ENCODE data around the gene HEPN1.

The HEPN1 gene

DNA sequence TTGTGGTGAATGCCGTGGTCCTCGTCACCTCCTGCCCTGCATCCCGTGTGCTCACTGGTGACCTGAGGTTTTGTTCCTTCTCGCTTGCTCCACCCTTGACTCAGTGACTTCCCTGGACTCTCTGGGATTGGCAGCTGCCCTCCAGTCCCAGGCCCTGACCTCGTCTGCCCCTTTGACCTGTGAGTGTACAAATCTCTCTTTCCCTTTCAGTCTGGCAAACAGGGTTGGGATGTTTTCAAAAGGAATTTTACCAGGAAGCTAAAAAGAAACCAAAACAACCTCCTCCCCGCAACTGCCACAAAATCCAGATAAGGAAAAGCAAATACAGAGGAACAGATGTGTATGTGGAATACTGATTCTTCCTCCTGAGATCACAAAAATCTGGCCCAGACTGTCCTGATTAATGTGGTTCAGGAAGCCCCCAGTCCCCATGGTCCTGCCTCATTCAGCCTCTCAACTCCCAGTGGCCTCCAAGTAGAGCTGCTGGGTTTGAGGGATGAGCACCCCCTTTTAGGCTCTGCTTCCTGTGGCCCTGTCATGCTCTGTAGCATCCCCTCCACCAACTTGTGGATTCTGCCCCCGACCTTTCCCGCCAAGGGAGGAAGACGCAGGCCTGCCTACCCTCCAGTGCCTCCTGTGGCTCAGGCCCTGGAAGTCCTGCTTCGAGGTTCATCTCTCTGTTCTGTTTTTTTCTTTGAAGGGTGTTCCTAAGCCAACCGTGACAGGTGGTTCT, 36.5 kb upstream of the HEPN1 start:
- POLR2A ChIA-PET: interaction anchor here (0.6 kb wide), 1 partner anchor 100 kb away, joined by 3 read pairs; no protein-coding TSS in a partner anchor
- TF ChIP-seq KLF16 (tag by site-specific recombination; IDR thresholded peaks at IDR 0.05) (no peak), KLF8 (tag by site-specific recombination; IDR thresholded peaks at IDR 0.05) (no peak), ZNF140 (tag by site-specific recombination; IDR thresholded peaks at IDR 0.05) (no peak), ZNF558 (tag by site-specific recombination; IDR thresholded peaks at IDR 0.05) (no peak), EGR2 (tag by site-specific recombination; IDR thresholded peaks at IDR 0.05; ENCODE audit: low read depth) (no peak), ZNF16 (tag by site-specific recombination; IDR thresholded peaks at IDR 0.05; ENCODE audit: low read depth) (no peak), ZNF404 (tag by site-specific recombination; IDR thresholded peaks at IDR 0.05) (no peak), ZNF302 (tag by site-specific recombination; IDR thresholded peaks at IDR 0.05; ENCODE audit: low read depth) (no peak), ZNF221 (tag by site-specific recombination; IDR thresholded peaks at IDR 0.05; ENCODE audit: borderline replicate concordance) (no peak), ZFP3 (tag by site-specific recombination; IDR thresholded peaks at IDR 0.05; ENCODE audit: low read depth) (no peak), KLF1 (tag by site-specific recombination; IDR thresholded peaks at IDR 0.05) (no peak), ZNF629 (tag by site-specific recombination; IDR thresholded peaks at IDR 0.05) (no peak), ZNF707 (tag by site-specific recombination; IDR thresholded peaks at IDR 0.05) (no peak), ZNF510 (tag by site-specific recombination; IDR thresholded peaks at IDR 0.05; ENCODE audit: insufficient replicate concordance) (no peak), ZNF394 (tag by site-specific recombination; IDR thresholded peaks at IDR 0.05; ENCODE audit: borderline replicate concordance) (no peak)
- TF ChIP-seq, protein P1, sequence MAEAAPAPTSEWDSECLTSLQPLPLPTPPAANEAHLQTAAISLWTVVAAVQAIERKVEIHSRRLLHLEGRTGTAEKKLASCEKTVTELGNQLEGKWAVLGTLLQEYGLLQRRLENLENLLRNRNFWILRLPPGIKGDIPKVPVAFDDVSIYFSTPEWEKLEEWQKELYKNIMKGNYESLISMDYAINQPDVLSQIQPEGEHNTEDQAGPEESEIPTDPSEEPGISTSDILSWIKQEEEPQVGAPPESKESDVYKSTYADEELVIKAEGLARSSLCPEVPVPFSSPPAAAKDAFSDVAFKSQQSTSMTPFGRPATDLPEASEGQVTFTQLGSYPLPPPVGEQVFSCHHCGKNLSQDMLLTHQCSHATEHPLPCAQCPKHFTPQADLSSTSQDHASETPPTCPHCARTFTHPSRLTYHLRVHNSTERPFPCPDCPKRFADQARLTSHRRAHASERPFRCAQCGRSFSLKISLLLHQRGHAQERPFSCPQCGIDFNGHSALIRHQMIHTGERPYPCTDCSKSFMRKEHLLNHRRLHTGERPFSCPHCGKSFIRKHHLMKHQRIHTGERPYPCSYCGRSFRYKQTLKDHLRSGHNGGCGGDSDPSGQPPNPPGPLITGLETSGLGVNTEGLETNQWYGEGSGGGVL (tag by site-specific recombination; IDR thresholded peaks at IDR 0.05): no peak
- H3K4me3 ChIP-seq (ENCODE audit: low read depth, low read length): no peak overlapping the region
- no peaks in the 10 kb centered on the region for H3K4me1 ChIP-seq (ENCODE audit: control insufficient read depth, insufficient read depth, low read length)
- no peaks in the 10 kb centered on the region for H3K9me3 ChIP-seq (ENCODE audit: control insufficient read depth, insufficient read depth, low read depth, low read length)
- no peak overlapping the region for H3K27ac ChIP-seq (ENCODE audit: extremely low read depth, low read depth, low read length)
- H3K36me3 ChIP-seq (ENCODE audit: control insufficient read depth in 2 of 2, insufficient read depth in 1 of 2, low read length in 2 of 2): no peaks in the 10 kb centered on the region
- CTCF ChIA-PET: interaction anchor here (0.5 to 1.0 kb wide), 4 partner anchors 10 to 703 kb away, joined by 3 to 5 read pairs (median 3); no protein-coding TSS in a partner anchor

DNA sequence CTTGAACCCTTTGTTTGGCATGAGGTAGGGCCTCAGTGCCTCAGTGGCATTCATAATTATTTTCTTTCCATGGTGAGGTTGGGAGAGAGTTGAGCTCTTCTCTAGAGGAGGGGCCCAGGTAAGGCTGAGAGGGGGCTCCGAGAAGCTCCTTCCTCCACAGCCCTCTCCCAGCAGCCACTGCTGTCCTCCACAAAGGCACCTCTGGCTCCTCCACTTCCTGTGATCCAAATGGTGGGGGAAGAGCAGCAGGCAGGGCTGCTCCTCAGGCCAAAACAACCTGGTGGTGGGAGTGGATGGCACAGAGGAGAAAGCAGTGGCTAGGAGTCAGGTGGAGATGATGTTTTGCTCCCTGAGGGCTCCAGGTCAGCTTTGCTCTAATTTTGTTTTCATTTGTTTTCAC, 34.7 kb upstream of the HEPN1 start:
- Histone ChIP-seq H3K9me3 (ENCODE audit: control insufficient read depth, insufficient read depth, low read depth, low read length) (no peaks in the 10 kb centered on the region), H3K36me3 (ENCODE audit: control insufficient read depth in 2 of 2, insufficient read depth in 1 of 2, low read length in 2 of 2) (no peaks in the 10 kb centered on the region), H3K27ac (ENCODE audit: extremely low read depth, low read depth, low read length) (no peak overlapping the region), H3K4me1 (ENCODE audit: control insufficient read depth, insufficient read depth, low read length) (no peaks in the 10 kb centered on the region), H3K4me3 (ENCODE audit: low read depth, low read length) (no peak overlapping the region)
- ChIA-PET CTCF (interaction anchor here (0.9 to 1.2 kb wide), 3 partner anchors 8 to 18 kb away, joined by 3 to 5 read pairs (median 4); no protein-coding TSS in a partner anchor), POLR2A (interaction anchor here (1.4 kb wide), 1 partner anchor 8 kb away, joined by 6 read pairs; no protein-coding TSS in a partner anchor)
- TF ChIP-seq, protein P2, sequence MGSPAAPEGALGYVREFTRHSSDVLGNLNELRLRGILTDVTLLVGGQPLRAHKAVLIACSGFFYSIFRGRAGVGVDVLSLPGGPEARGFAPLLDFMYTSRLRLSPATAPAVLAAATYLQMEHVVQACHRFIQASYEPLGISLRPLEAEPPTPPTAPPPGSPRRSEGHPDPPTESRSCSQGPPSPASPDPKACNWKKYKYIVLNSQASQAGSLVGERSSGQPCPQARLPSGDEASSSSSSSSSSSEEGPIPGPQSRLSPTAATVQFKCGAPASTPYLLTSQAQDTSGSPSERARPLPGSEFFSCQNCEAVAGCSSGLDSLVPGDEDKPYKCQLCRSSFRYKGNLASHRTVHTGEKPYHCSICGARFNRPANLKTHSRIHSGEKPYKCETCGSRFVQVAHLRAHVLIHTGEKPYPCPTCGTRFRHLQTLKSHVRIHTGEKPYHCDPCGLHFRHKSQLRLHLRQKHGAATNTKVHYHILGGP (tag by site-specific recombination; IDR thresholded peaks at IDR 0.05): no peak
- TF ChIP-seq, protein P3, sequence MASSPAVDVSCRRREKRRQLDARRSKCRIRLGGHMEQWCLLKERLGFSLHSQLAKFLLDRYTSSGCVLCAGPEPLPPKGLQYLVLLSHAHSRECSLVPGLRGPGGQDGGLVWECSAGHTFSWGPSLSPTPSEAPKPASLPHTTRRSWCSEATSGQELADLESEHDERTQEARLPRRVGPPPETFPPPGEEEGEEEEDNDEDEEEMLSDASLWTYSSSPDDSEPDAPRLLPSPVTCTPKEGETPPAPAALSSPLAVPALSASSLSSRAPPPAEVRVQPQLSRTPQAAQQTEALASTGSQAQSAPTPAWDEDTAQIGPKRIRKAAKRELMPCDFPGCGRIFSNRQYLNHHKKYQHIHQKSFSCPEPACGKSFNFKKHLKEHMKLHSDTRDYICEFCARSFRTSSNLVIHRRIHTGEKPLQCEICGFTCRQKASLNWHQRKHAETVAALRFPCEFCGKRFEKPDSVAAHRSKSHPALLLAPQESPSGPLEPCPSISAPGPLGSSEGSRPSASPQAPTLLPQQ (tag by site-specific recombination; IDR thresholded peaks at IDR 0.05): no peak
- TF ChIP-seq HOXD13 (CRISPR knock-in tag; IDR thresholded peaks at IDR 0.05; ENCODE audit: borderline replicate concordance) (no peak), ZNF501 (tag by site-specific recombination; IDR thresholded peaks at IDR 0.05) (no peak), ZNF549 (tag by site-specific recombination; IDR thresholded peaks at IDR 0.05) (no peak)
- TF ChIP-seq, protein P4, sequence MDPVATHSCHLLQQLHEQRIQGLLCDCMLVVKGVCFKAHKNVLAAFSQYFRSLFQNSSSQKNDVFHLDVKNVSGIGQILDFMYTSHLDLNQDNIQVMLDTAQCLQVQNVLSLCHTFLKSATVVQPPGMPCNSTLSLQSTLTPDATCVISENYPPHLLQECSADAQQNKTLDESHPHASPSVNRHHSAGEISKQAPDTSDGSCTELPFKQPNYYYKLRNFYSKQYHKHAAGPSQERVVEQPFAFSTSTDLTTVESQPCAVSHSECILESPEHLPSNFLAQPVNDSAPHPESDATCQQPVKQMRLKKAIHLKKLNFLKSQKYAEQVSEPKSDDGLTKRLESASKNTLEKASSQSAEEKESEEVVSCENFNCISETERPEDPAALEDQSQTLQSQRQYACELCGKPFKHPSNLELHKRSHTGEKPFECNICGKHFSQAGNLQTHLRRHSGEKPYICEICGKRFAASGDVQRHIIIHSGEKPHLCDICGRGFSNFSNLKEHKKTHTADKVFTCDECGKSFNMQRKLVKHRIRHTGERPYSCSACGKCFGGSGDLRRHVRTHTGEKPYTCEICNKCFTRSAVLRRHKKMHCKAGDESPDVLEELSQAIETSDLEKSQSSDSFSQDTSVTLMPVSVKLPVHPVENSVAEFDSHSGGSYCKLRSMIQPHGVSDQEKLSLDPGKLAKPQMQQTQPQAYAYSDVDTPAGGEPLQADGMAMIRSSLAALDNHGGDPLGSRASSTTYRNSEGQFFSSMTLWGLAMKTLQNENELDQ (tag by site-specific recombination; IDR thresholded peaks at IDR 0.05; ENCODE audit: low read depth): no peak
